ENCODE measurements around the gene IL13. TPM values are rescaled to one million over a fixed set of nuclear protein-coding genes. Genes with fewer than 3 reads are reported as not detected.

IL13 gene
- total and polyA plus RNA-seq, 2 donors (not counting 3 experiments of a cell fraction or from before 2014, with no cell fraction given): 0.06 TPM; not detected in 1

- H3K27me3 ChIP-seq (ENCODE audit: control insufficient read depth in 2 of 2, insufficient read depth in 2 of 2, low read length in 2 of 2): no peaks in the 10 kb centered on the region
- DNase-seq (ENCODE audit: low read depth, low spot score): no peak
- H3K36me3 ChIP-seq (ENCODE audit: control insufficient read depth in 2 of 2, extremely low read depth in 1 of 2, insufficient read depth in 2 of 2, low read length in 2 of 2): no peaks in the 10 kb centered on the region
- dilution Hi-C loops (cut with MboI; ENCODE audit: extremely low pct_ligation_motif_present, low sequenced_read_pairs): no loop called here
- ChIA-PET CTCF (interaction anchor here (1.1 kb wide), 1 partner anchor 20 kb away, joined by 3 read pairs; no protein-coding TSS in a partner anchor), POLR2A (no interaction called here)
- no peak overlapping the region for H3K4me3 ChIP-seq (replicated peaks in 1 of 3; ENCODE audit: insufficient read depth in 1 of 3, low read depth in 1 of 3, low read length in 3 of 3)
- H3K4me1 ChIP-seq (ENCODE audit: control insufficient read depth, extremely low read depth, insufficient read depth, low read length): peaks cover 7% of the 10 kb centered on the region
- intact Hi-C loops (cut with micrococcal nuclease): no loop called here
- no peaks in the 10 kb centered on the region for H4K20me1 ChIP-seq (replicated peaks; ENCODE audit: control insufficient read depth, extremely low read depth, insufficient read depth, low read length)
- H3K27ac ChIP-seq (ENCODE audit: insufficient read depth, low read depth, low read length): no peak overlapping the region
- no TSS peak for BruUV-seq (replicated peaks)
- TF ChIP-seq POLR2AphosphoS5 (IDR thresholded peaks at IDR 0.05; ENCODE audit: insufficient read depth, low read depth, low read length): no peak
- no peak for TF ChIP-seq FOS (IDR thresholded peaks at IDR 0.05; ENCODE audit: borderline replicate concordance, insufficient read depth, low read length)
- TF ChIP-seq MAX (IDR thresholded peaks at IDR 0.05; ENCODE audit: insufficient read depth, insufficient read length): no peak
- no peak for TF ChIP-seq CTCF (IDR thresholded peaks at IDR 0.05; ENCODE audit: extremely low read depth in 1 of 2, insufficient read depth in 1 of 2, low read depth in 1 of 2, low read length in 2 of 2)
- no peak for TF ChIP-seq JUN (IDR thresholded peaks at IDR 0.05; ENCODE audit: borderline replicate concordance, insufficient read depth, insufficient read length, low read depth)
- TF ChIP-seq MYC (IDR thresholded peaks at IDR 0.05; ENCODE audit: low read depth, low read length): no peak
- no peak for TF ChIP-seq POLR2A (IDR thresholded peaks at IDR 0.05; ENCODE audit: low read depth, low read length)
- TF ChIP-seq EZH2 (IDR thresholded peaks at IDR 0.05; ENCODE audit: borderline replicate concordance, low read depth, low read length, severe bottlenecking): no peak
- TF ChIP-seq GATA2 (IDR thresholded peaks at IDR 0.05; ENCODE audit: insufficient read depth, insufficient read length, low read depth, low read length): no peak
- FAIRE-seq: no peak
- no peaks in the 10 kb centered on the region for H3K9me1 ChIP-seq (replicated peaks; ENCODE audit: control insufficient read depth, extremely low read depth, insufficient read depth, low read length)
- no peaks in the 10 kb centered on the region for H3K79me2 ChIP-seq (ENCODE audit: control insufficient read depth, insufficient read depth, low read length)
- H3K4me2 ChIP-seq (ENCODE audit: insufficient read depth, low read length): no peak overlapping the region
- H3K9me3 ChIP-seq (replicated peaks; ENCODE audit: control insufficient read depth, insufficient read depth, low read length): no peaks in the 10 kb centered on the region
- H2AFZ ChIP-seq (ENCODE audit: low read depth, low read length): no peak overlapping the region
- no peak overlapping the region for H3K9ac ChIP-seq (replicated peaks; ENCODE audit: extremely low read depth, insufficient read depth, low read length)
These were observed 23.0 kb downstream of the IL13 start for GRCh38 chr5:132680780-132681475.
